Measurements from ENCODE around the gene OR2F2. TPM values are rescaled to one million over a fixed set of nuclear protein-coding genes. Genes with fewer than 3 reads are reported as not detected.

OR2F2 gene
- total and polyA plus RNA-seq, 11 donors = not detected

DNA sequence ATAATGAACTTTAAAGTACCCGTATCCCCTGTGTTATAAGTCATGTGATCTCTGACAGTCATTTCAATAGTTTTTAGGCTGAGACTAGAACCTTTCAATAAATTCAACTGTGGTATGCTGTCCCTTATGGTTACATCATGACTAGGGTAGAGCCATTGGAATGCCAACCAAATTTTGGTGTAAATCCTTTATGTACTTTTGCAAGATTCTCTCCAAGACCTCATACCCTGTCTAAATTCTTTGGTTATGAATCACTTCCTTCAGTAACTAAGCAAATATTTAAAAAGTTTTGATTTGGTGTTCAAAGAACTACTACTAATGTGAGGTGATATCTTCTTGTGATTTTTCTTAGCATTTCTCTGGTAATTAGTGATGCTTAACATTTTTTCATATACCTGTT, 44.3 kb downstream of the OR2F2 start:
- DNase-seq (no peak), ATAC-seq (no peak)
- WGBS, 4 donors = 85 to 96% (median 91%) methylated on average over 1 of the region's 1 CpG
- TF ChIP-seq, protein P1, sequence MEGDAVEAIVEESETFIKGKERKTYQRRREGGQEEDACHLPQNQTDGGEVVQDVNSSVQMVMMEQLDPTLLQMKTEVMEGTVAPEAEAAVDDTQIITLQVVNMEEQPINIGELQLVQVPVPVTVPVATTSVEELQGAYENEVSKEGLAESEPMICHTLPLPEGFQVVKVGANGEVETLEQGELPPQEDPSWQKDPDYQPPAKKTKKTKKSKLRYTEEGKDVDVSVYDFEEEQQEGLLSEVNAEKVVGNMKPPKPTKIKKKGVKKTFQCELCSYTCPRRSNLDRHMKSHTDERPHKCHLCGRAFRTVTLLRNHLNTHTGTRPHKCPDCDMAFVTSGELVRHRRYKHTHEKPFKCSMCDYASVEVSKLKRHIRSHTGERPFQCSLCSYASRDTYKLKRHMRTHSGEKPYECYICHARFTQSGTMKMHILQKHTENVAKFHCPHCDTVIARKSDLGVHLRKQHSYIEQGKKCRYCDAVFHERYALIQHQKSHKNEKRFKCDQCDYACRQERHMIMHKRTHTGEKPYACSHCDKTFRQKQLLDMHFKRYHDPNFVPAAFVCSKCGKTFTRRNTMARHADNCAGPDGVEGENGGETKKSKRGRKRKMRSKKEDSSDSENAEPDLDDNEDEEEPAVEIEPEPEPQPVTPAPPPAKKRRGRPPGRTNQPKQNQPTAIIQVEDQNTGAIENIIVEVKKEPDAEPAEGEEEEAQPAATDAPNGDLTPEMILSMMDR (IDR thresholded peaks at IDR 0.05) = no peak
- no peak for TF ChIP-seq POLR2A (IDR thresholded peaks at IDR 0.05)
- H3K27ac ChIP-seq = no peak overlapping the region
- no peaks in the 10 kb centered on the region for H3K4me1 ChIP-seq
- H3K4me3 ChIP-seq = no peak overlapping the region
- intact Hi-C loops (cut with DNase I) = loop anchor here in 1 of 10 donors (10.0 kb wide), 1 partner anchor 155 kb away; no protein-coding TSS in a partner anchor
- no peaks in the 10 kb centered on the region for H3K36me3 ChIP-seq
- no peaks in the 10 kb centered on the region for H3K27me3 ChIP-seq
- no peaks in the 10 kb centered on the region for H3K9me3 ChIP-seq

DNA sequence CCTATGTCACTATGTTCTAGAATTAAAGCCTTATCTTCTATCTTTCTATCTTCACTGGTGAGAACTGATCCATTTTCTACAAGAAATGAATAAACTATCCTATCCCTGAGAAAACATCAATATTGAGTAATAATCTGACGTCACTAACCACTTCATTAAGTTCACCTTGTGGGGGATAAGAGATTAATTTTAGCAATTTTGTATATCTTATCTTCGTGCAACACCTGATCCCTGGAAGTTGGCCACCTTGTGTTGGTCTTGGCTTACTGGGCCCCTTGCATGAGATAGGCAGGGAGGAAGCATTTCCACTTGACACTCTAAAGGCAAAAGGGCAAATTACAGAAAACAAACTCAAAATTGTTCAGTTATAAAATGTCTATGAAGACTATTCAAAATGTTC, 45.0 kb downstream of the OR2F2 start:
- no peak for ATAC-seq
- Histone ChIP-seq H3K9me3 (no peaks in the 10 kb centered on the region), H3K4me1 (no peaks in the 10 kb centered on the region), H3K27me3 (no peaks in the 10 kb centered on the region), H3K36me3 (no peaks in the 10 kb centered on the region), H3K4me3 (no peak overlapping the region), H3K27ac (no peak overlapping the region)
- WGBS, 4 donors = 52 to 59% (median 58%) methylated on average over 2 of the region's 2 CpGs
- TF ChIP-seq, protein P1 (IDR thresholded peaks at IDR 0.05) = no peak
- no peak for TF ChIP-seq POLR2A (IDR thresholded peaks at IDR 0.05)
- intact Hi-C loops (cut with DNase I) = loop anchor here in 1 of 10 donors (10.0 kb wide), 1 partner anchor 155 kb away; no protein-coding TSS in a partner anchor
- DNase-seq = no peak

DNA sequence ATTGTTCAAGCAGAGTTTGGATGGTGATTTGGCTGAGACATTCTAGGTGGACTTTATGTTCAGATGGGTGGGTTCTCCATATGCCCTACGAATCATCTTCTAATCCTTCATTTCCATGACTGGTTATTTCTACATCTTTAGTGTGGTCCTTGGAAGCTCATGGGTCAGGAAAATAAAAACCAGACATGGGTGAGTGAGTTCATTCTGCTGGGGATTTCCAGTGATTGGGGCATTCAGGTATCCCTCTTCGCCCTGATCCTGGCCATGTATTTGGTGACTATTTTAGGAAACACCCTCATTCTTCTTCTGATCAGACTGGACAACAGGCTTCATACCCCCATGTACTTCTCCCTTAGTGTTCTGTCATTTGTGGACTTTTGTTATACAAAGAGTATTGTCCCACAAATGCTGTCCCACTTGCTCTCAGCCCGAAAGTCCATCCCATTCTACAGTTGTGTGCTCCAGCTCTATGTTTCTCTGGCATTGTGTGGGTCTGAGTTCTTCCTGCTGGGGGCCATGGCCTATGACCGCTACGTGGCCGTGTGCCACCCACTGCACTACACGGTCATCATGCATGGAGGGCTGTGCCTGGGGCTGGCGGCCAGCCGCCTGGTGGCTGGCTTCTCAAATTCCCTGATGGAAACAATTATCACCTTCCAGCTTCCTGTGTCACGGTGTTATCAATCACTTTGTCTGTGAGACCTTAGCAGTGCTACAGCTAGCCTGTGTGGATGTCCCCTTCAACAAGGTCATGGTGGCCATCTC, 45.9 kb downstream of the OR2F2 start:
- Histone ChIP-seq H3K36me3 (no peaks in the 10 kb centered on the region), H3K9me3 (no peaks in the 10 kb centered on the region), H3K27ac (no peak overlapping the region), H3K4me3 (no peak overlapping the region), H3K4me1 (no peaks in the 10 kb centered on the region), H3K27me3 (no peaks in the 10 kb centered on the region)
- DNase-seq = no peak
- no peak for ATAC-seq
- intact Hi-C loops (cut with DNase I) = no loop called here
- TF ChIP-seq POLR2A (IDR thresholded peaks at IDR 0.05) = no peak
- TF ChIP-seq, protein P1 (IDR thresholded peaks at IDR 0.05) = no peak
- 83 to 91% (median 87%) methylated on average over 10 of the region's 10 CpGs for WGBS, 4 donors

- WGBS, 4 donors = 88 to 92% (median 90%) methylated on average over 5 of the region's 5 CpGs
Measured at GRCh38 chr7:143983960-143984359, 48.9 kb downstream of the OR2F2 start.

More at GRCh38 chr7:143983960-143984359, 48.9 kb downstream of the OR2F2 start:
- peaks cover 0 to under 1% (median 0%) of the 10 kb centered on the region in 12 donors for H3K9me3 ChIP-seq
- no peak overlapping the region for H3K27ac ChIP-seq
- H3K36me3 ChIP-seq = no peaks in the 10 kb centered on the region
- ATAC-seq (no peak), DNase-seq (no peak)
- TF ChIP-seq, protein P1 (IDR thresholded peaks at IDR 0.05) = no peak
- TF ChIP-seq POLR2A (IDR thresholded peaks at IDR 0.05) = no peak
- no peaks in the 10 kb centered on the region for H3K27me3 ChIP-seq
- no peak overlapping the region for H3K4me3 ChIP-seq
- peaks cover 0 to 12% (median 0%) of the 10 kb centered on the region in 12 donors for H3K4me1 ChIP-seq
- intact Hi-C loops (cut with DNase I) = no loop called here

Other genes with a start within 250 kb of the OR2F2 start
- gene CTAGE6, start 177.5 kb upstream of the OR2F2 start, total RNA-seq = not detected
- gene CTAGE6, start 177.5 kb upstream of the OR2F2 start, polyA plus RNA-seq = not detected
- gene TCAF1, start 33.1 kb upstream of the OR2F2 start, total RNA-seq = 10 to 100 TPM; 31.4 to 71.1 (median 58.0) TPM
- 10 to 100 TPM; 16.9 to 17.6 TPM for gene TCAF1, start 33.1 kb upstream of the OR2F2 start, polyA plus RNA-seq
- gene OR2F1, start 19.6 kb downstream of the OR2F2 start, total RNA-seq = not detected
- not detected for gene OR2F1, start 19.6 kb downstream of the OR2F2 start, polyA plus RNA-seq
- not detected for gene OR6B1, start 65.1 kb downstream of the OR2F2 start, total RNA-seq
- gene OR6B1, start 65.1 kb downstream of the OR2F2 start, polyA plus RNA-seq = not detected
- gene OR2A5, start 113.7 kb downstream of the OR2F2 start, total RNA-seq = not detected
- gene OR2A5, start 113.7 kb downstream of the OR2F2 start, polyA plus RNA-seq = not detected
- not detected for gene OR2A25, start 134.6 kb downstream of the OR2F2 start, total RNA-seq
- not detected for gene OR2A25, start 134.6 kb downstream of the OR2F2 start, polyA plus RNA-seq
- not detected for gene OR2A12, start 151.0 kb downstream of the OR2F2 start, total RNA-seq
- not detected for gene OR2A12, start 151.0 kb downstream of the OR2F2 start, polyA plus RNA-seq
- not detected for gene OR2A2, start 174.3 kb downstream of the OR2F2 start, total RNA-seq
- gene OR2A2, start 174.3 kb downstream of the OR2F2 start, polyA plus RNA-seq = not detected
- gene OR2A14, start 187.9 kb downstream of the OR2F2 start, total RNA-seq = not detected
- gene OR2A14, start 187.9 kb downstream of the OR2F2 start, polyA plus RNA-seq = not detected
- gene CTAGE4, start 248.2 kb downstream of the OR2F2 start, total RNA-seq = 1 to 10 TPM in 2 of 9 donors, under 1 TPM in 3, not detected in 4; 0.08 to 2.6 (median 0.25) TPM
- under 1 TPM; 0.03 to 0.27 TPM for gene CTAGE4, start 248.2 kb downstream of the OR2F2 start, polyA plus RNA-seq

Measured in heart left ventricle (tissue), 16 donors.